Pancreas (tissue), 10 donors: Measurements from ENCODE around the gene NAA20. TPM values are rescaled to one million over a fixed set of nuclear protein-coding genes. Genes with fewer than 3 reads are reported as not detected.
"Not testable (repeated sequence)": the region's sequence is repeated elsewhere in the genome, so short reads cannot be mapped to it uniquely, and the experiment has no call there.

ENCODE experiments used
- ATAC-seq, 4 donors: fragments of 200-7000 bp; cut with Tn5 transposase; one replicate each; pipeline versions ENCODE4 v1.8.0 to v1.9.1; 2020; ENCODE audit warnings: mild to moderate bottlenecking in 4 of 4, moderate library complexity in 4 of 4
- DNase-seq, 6 donors: peaks; one replicate each; pipeline ENCODE4 v3.0.0-alpha.2; 2020
- FAIRE-seq: peaks from 2 replicates; lab custom pipeline; 2012; peaks lifted over from hg19 to GRCh38; lab: Jason Lieb, UNC
- H3K27ac ChIP-seq, 4 donors: fragments of 200-600 bp; sonication (generic); 1 replicate in 3 of 4; 2 replicates in 1 of 4; pipeline versions ENCODE4 v1.5.0 to v1.8.0; 2020
- H3K27me3 ChIP-seq, 4 donors: fragments of 200-600 bp; one replicate each; pipeline ENCODE4 v1.8.0; 2021
- H3K36me3 ChIP-seq, 3 donors: fragments of 200-600 bp; sonication (generic) in 1 of 3; one replicate each; pipeline versions ENCODE4 v1.5.0 to v1.8.0; 2020 to 2021
- H3K4me1 ChIP-seq, 3 donors: fragments of 200-600 bp; one replicate each; pipeline ENCODE4 v1.8.0; 2021
- H3K4me3 ChIP-seq, 4 donors: fragments of 200-600 bp; sonication (generic) in 2 of 4; one replicate each; pipeline versions ENCODE4 v1.5.0 to v1.8.0; 2020 to 2021
- H3K9me3 ChIP-seq, 4 donors: fragments of 200-600 bp; one replicate each; pipeline ENCODE4 v1.8.0; 2021
- WGBS, 2 donors: extraction: QIAGEN DNeasy Blood & Tissue Kit; methylation state at CpG; one replicate each; pipeline ENCODE4 v1.1.7; 2013; 5-methylcytosine and 5-hydroxymethylcytosine counted together
- intact Hi-C, 3 donors: fragments of 100-400 bp; cut with DNase I; formaldehyde crosslinking; loops; one replicate each; pipeline versions ENCODE4 v1.11.1 to v1.14.2; 2022
- polyA plus RNA-seq, 2 donors: library from polyadenylated mRNA; stranded (reverse); fragments of 200-250 nt; gene quantifications; one replicate each; pipeline ENCODE4 v1.2.3, GENCODE V29; 2013
- total RNA-seq, 6 donors: library from RNA; stranded (reverse); fragmentation: NEBNext Ultra II Directional in 4 of 6; extraction: Animal tissue kit (Norgen Biotek cat#: 25700) in 4 of 6; gene quantifications; one replicate each; pipeline versions ENCODE4 v1.2.1 to v1.2.4, GENCODE V29; 2021 to 2023
- TF ChIP-seq, protein P1 (sequence below), 4 donors: fragments of 200-600 bp; sonication (generic) in 3 of 4; IDR thresholded peaks; one replicate each; pipeline versions ENCODE4 v1.5.0 to v1.8.0; 2021; ENCODE audit warnings: antibody characterized with exemption in 4 of 4
- donor health status: healthy with polysubstance abuse.
- donor health status: DM: no; HTN: no; CAD: no; lungs with moderate emphysema.
- donor health status: DM: no; HTN: no; CAD: no.
- donor health status: control.
- donor health status: control.
- donor health status: Bipolar disorder and iron deficiency.
- donor health status: DM: yes; HTN: yes; CAD: no.
- donor health status: DM: no; HTN: no; CAD: no.
- donor health status: DM: no; HTN: no; CAD: no.
- donor health status: DM: yes; HTN: yes; CAD: no.

Gene NAA20
- total and polyA plus RNA-seq, 8 donors = 28.0 to 124 (median 36.0) TPM

- peak overlapping the region in 3 of 4 donors; percentile 17 to 57 (median 55) for H3K27ac ChIP-seq
- no peaks in the 10 kb centered on the region for H3K27me3 ChIP-seq
- peaks cover 18 to 47% (median 29%) of the 10 kb centered on the region in 3 donors for H3K4me1 ChIP-seq
- intact Hi-C loops = loop anchor here in 1 of 3 donors (10.0 kb wide), 1 partner anchor 318 kb away; no protein-coding TSS in a partner anchor
- peak overlapping the region in 1 of 4 donors; percentile 16 for H3K4me3 ChIP-seq
- DNase-seq (peak in 2 of 6 donors; percentile 54 to 65), FAIRE-seq (no peak), ATAC-seq (peak; percentile 54 to 68 (median 55))
- TF ChIP-seq, protein P1, sequence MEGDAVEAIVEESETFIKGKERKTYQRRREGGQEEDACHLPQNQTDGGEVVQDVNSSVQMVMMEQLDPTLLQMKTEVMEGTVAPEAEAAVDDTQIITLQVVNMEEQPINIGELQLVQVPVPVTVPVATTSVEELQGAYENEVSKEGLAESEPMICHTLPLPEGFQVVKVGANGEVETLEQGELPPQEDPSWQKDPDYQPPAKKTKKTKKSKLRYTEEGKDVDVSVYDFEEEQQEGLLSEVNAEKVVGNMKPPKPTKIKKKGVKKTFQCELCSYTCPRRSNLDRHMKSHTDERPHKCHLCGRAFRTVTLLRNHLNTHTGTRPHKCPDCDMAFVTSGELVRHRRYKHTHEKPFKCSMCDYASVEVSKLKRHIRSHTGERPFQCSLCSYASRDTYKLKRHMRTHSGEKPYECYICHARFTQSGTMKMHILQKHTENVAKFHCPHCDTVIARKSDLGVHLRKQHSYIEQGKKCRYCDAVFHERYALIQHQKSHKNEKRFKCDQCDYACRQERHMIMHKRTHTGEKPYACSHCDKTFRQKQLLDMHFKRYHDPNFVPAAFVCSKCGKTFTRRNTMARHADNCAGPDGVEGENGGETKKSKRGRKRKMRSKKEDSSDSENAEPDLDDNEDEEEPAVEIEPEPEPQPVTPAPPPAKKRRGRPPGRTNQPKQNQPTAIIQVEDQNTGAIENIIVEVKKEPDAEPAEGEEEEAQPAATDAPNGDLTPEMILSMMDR (IDR thresholded peaks at IDR 0.05) = no peak
- H3K9me3 ChIP-seq = no peaks in the 10 kb centered on the region
- WGBS, 2 donors = 45 to 55% methylated on average over 23 of the region's 23 CpGs
- peaks cover 0 to 14% (median 7%) of the 10 kb centered on the region in 3 donors for H3K36me3 ChIP-seq
Observed at GRCh38 chr20:20003031-20003954, 13.9 kb upstream of the NAA20 start.

- DNase-seq, H3K9me3 ChIP-seq, ATAC-seq, FAIRE-seq, H3K27me3 ChIP-seq, H3K36me3 ChIP-seq: not testable (repeated sequence)
- intact Hi-C loops = loop anchor here in 1 of 3 donors (10.0 kb wide), 1 partner anchor 319 kb away; no protein-coding TSS in a partner anchor
- WGBS, 2 donors = 41 to 51% methylated on average over 6 of the region's 6 CpGs
- Histone ChIP-seq H3K4me3 (peak overlapping the region in 1 of 4 donors; percentile 16), H3K4me1 (peaks cover 12 to 42% (median 23%) of the 10 kb centered on the region in 3 donors), H3K27ac (peak overlapping the region in 3 of 4 donors; percentile 17 to 57 (median 55))
Observed at GRCh38 chr20:20003955-20004322, 13.2 kb upstream of the NAA20 start.

GRCh38 chr20:20005342-20005741, 11.8 kb upstream of the NAA20 start:
- no peak overlapping the region for H3K4me3 ChIP-seq
- H3K27ac ChIP-seq = peak overlapping the region in 1 of 4 donors; percentile 8
- intact Hi-C loops = loop anchor here in 1 of 3 donors (10.0 kb wide), 1 partner anchor 321 kb away; no protein-coding TSS in a partner anchor
- no peak for ATAC-seq
- no peaks in the 10 kb centered on the region for H3K9me3 ChIP-seq
- DNase-seq = no peak
- FAIRE-seq = no peak
- H3K4me1 ChIP-seq = peaks cover 14 to 41% (median 22%) of the 10 kb centered on the region in 3 donors
- H3K27me3 ChIP-seq = no peaks in the 10 kb centered on the region
- peaks cover 0 to 7% (median 6%) of the 10 kb centered on the region in 3 donors for H3K36me3 ChIP-seq
- TF ChIP-seq, protein P1 (IDR thresholded peaks at IDR 0.05) = no peak
- WGBS, 2 donors = 34 to 36% methylated on average over 7 of the region's 7 CpGs

- 8 to 11% methylated on average over 14 of the region's 14 CpGs for WGBS, 2 donors
- Histone ChIP-seq H3K27ac (peak overlapping the region in 2 of 4 donors; percentile 50 to 64), H3K4me1 (peaks cover 14 to 29% (median 18%) of the 10 kb centered on the region in 3 donors), H3K9me3 (no peaks in the 10 kb centered on the region), H3K36me3 (no peaks in the 10 kb centered on the region), H3K27me3 (no peaks in the 10 kb centered on the region), H3K4me3 (peak overlapping the region in 2 of 4 donors; percentile 18 to 23)
- no peak for DNase-seq
- intact Hi-C loops = loop anchor here in 1 of 3 donors (10.0 kb wide), 1 partner anchor 325 kb away; no protein-coding TSS in a partner anchor
- TF ChIP-seq, protein P1 (IDR thresholded peaks at IDR 0.05) = no peak
- peak; percentile 60 to 77 (median 70) for ATAC-seq
- no peak for FAIRE-seq
Observed at GRCh38 chr20:20009784-20010253, 7.3 kb upstream of the NAA20 start.
